K562 (cell line): ENCODE data around the gene ZNF516. TPM values are rescaled to one million over a fixed set of nuclear protein-coding genes. Genes with fewer than 3 reads are reported as not detected.

Experiments
- ATAC-seq: fragments of 200-7000 bp; cut with Tn5 transposase; 3 replicates; pipeline ENCODE4 v1.9.1; 2020; ENCODE audit warnings: moderate library complexity
- BruUV-seq: library from RNA; stranded (reverse); fragments of 400-500 nt; replicated peaks from 2 replicates; lab custom pipeline; 2021; lab: Mats Ljungman, UMichigan
- CTCF ChIA-PET: fragments of 300-600 bp; formaldehyde crosslinking; extraction: SDS; loops from one replicate; lab custom pipeline; 2021; ENCODE audit warnings: low intra/inter-chr PET ratio; lab: Yijun Ruan, JAX
- POLR2A ChIA-PET: fragments of 300-600, 350-650 bp; sonication (Branson Sonifier 250); formaldehyde crosslinking; extraction: SDS; loops from one replicate; lab custom pipeline; 2021; ENCODE audit warnings: antibody characterized with exemption, inconsistent platforms; lab: Yijun Ruan, JAX
- DNase-seq, 4 experiments: peaks; one replicate each; pipeline versions ENCODE4 v3.0.0 to v3.0.0-alpha.2; 2011 to 2018; ENCODE audit warnings: low spot score in 3 of 4, mixed read lengths in 3 of 4; ENCODE audit errors: extremely low read depth in 1 of 4
- FAIRE-seq: peaks from 2 replicates; lab custom pipeline; 2011; peaks lifted over from hg19 to GRCh38; lab: Jason Lieb, UNC
- H2AFZ ChIP-seq: 2 replicates; pipeline ENCODE4 v1.6.0; 2011; ENCODE audit warnings: low read depth, low read length, control low read depth, inconsistent platforms
- H3K27ac ChIP-seq: fragments of 200-600 bp; 3 replicates; pipeline ENCODE4 v1.8.0; 2011; ENCODE audit warnings: low read depth, mild to moderate bottlenecking, control low read depth, inconsistent platforms, low read length, moderate library complexity, mixed read lengths; ENCODE audit errors: extremely low read depth
- H3K27me3 ChIP-seq, 2 experiments: fragments of 300-600 bp in 1 of 2; 2 replicates in 1 of 2; 3 replicates in 1 of 2; pipeline versions ENCODE4 v1.6.0 to v1.8.0; 2011; ENCODE audit warnings: inconsistent platforms in 2 of 2, low read length in 2 of 2, mild to moderate bottlenecking in 1 of 2, mixed read lengths in 1 of 2, moderate library complexity in 1 of 2; ENCODE audit not compliant: control insufficient read depth in 2 of 2, insufficient read depth in 2 of 2
- H3K36me3 ChIP-seq: fragments of 300-600 bp; 3 replicates; pipeline ENCODE4 v1.8.0; 2011; ENCODE audit warnings: mild to moderate bottlenecking, low read length, inconsistent platforms; ENCODE audit not compliant: control insufficient read depth, insufficient read depth
- H3K4me1 ChIP-seq, 2 experiments: fragments of 200-600 bp in 1 of 2; replicated peaks in 1 of 2; 2 replicates in 1 of 2; 3 replicates in 1 of 2; pipeline versions ENCODE4 v1.5.1 to v1.8.0; 2011; ENCODE audit warnings: inconsistent platforms in 2 of 2, low read length in 2 of 2, mild to moderate bottlenecking in 1 of 2, mixed read lengths in 1 of 2, moderate library complexity in 1 of 2; ENCODE audit not compliant: control insufficient read depth in 2 of 2, insufficient read depth in 2 of 2
- H3K4me2 ChIP-seq: 2 replicates; pipeline ENCODE4 v1.6.1; 2011; ENCODE audit warnings: low read length, control low read depth, inconsistent platforms, mixed read lengths; ENCODE audit not compliant: insufficient read depth
- H3K4me3 ChIP-seq: fragments of 200-600 bp; sonication (generic), shearing (Covaris generic); 2 replicates; pipeline ENCODE4 v1.5.1; 2016; ENCODE audit warnings: control low read depth, inconsistent platforms
- H3K79me2 ChIP-seq: fragments of 200-600 bp; 3 replicates; pipeline ENCODE4 v1.8.0; 2011; ENCODE audit warnings: low read length, inconsistent platforms; ENCODE audit not compliant: control insufficient read depth, insufficient read depth
- H3K9ac ChIP-seq, 2 experiments: 2 replicates each; pipeline versions ENCODE4 v1.6.0 to v1.6.1; 2011; ENCODE audit warnings: low read depth in 2 of 2, low read length in 2 of 2, control low read depth in 1 of 2, inconsistent platforms in 1 of 2, mild to moderate bottlenecking in 1 of 2, mixed read lengths in 1 of 2; ENCODE audit not compliant: insufficient read depth in 1 of 2
- H3K9me1 ChIP-seq: one replicate; pipeline ENCODE4 v1.6.0; 2011; ENCODE audit warnings: inconsistent platforms, mild to moderate bottlenecking, low read length, moderate library complexity; ENCODE audit not compliant: control insufficient read depth, insufficient read depth
- H3K9me3 ChIP-seq: replicated peaks from 2 replicates; pipeline ENCODE4 v1.5.1; 2011; ENCODE audit warnings: low read depth, low read length, inconsistent platforms; ENCODE audit not compliant: control insufficient read depth, insufficient read depth
- H4K20me1 ChIP-seq: replicated peaks from 2 replicates; pipeline ENCODE4 v1.6.1; 2011; ENCODE audit warnings: low read length, inconsistent platforms, mixed read lengths; ENCODE audit not compliant: control insufficient read depth, insufficient read depth
- ARID1B ChIP-seq: fragments of 450-650 bp; IDR thresholded peaks from 2 replicates; pipeline ENCODE4 v1.6.1; 2016; ENCODE audit warnings: antibody characterized with exemption, mild to moderate bottlenecking, inconsistent platforms
- DMBX1 ChIP-seq: fragments of 250-450 bp; sonication (Bioruptor Pico); IDR thresholded peaks from 2 replicates; pipeline ENCODE4 v1.8.0; 2022; ENCODE audit warnings: inconsistent platforms, mild to moderate bottlenecking, moderate library complexity, borderline replicate concordance
- E2F1 ChIP-seq: sonication (generic); formaldehyde crosslinking; IDR thresholded peaks from 2 replicates; pipeline ENCODE4 v1.8.1; 2023; ENCODE audit warnings: mild to moderate bottlenecking, missing genetic modification reagents, moderate library complexity
- FOXJ2 ChIP-seq: fragments of 200-800 bp; sonication (Bioruptor generic); IDR thresholded peaks from 2 replicates; pipeline ENCODE4 v1.6.1; 2016; ENCODE audit warnings: missing genetic modification characterization, missing compliant biosample characterization
- IRF1 ChIP-seq: sonication (generic); formaldehyde crosslinking; IDR thresholded peaks from 2 replicates; pipeline ENCODE4 v1.8.0; 2022; ENCODE audit warnings: missing genetic modification reagents, mild to moderate bottlenecking, borderline replicate concordance
- KLF13 ChIP-seq: fragments of 450-650 bp; IDR thresholded peaks from 2 replicates; pipeline ENCODE4 v1.6.1; 2016; ENCODE audit warnings: missing genetic modification characterization, low read depth, mild to moderate bottlenecking, missing compliant biosample characterization, moderate library complexity, borderline replicate concordance
- MCM2 ChIP-seq: fragments of 450-650 bp; IDR thresholded peaks from 2 replicates; pipeline ENCODE4 v1.6.1; 2017; ENCODE audit warnings: low read depth, mild to moderate bottlenecking
- MCM5 ChIP-seq: fragments of 450-650 bp; IDR thresholded peaks from 2 replicates; pipeline ENCODE4 v1.6.1; 2016; ENCODE audit warnings: low read depth
- NFXL1 ChIP-seq: fragments of 450-650 bp; formaldehyde crosslinking; IDR thresholded peaks from 2 replicates; pipeline ENCODE4 v1.4.0; 2021; ENCODE audit warnings: mild to moderate bottlenecking
- POLR2A ChIP-seq: fragments of 450-650 bp; conservative IDR thresholded peaks from 2 replicates; pipeline ENCODE4 v1.6.1; 2016
- POLR2G ChIP-seq: fragments of 200-400 bp; formaldehyde crosslinking; IDR thresholded peaks from 2 replicates; pipeline ENCODE4 v1.6.1; 2017; ENCODE audit warnings: low read depth, mild to moderate bottlenecking, antibody characterized with exemption, low read length, moderate library complexity
- POU5F1 ChIP-seq: fragments of 150-350 bp; IDR thresholded peaks from 2 replicates; pipeline ENCODE4 v1.6.1; 2014; ENCODE audit warnings: borderline replicate concordance, low read length, low read depth, mild to moderate bottlenecking; ENCODE audit not compliant: partially characterized antibody
- SUPT5H ChIP-seq: fragments of 450-650 bp; IDR thresholded peaks from 2 replicates; pipeline ENCODE4 v1.6.1; 2016
- ZNF12 ChIP-seq: sonication (generic); formaldehyde crosslinking; IDR thresholded peaks from 2 replicates; pipeline ENCODE4 v1.4.0; 2020; ENCODE audit warnings: mild to moderate bottlenecking, missing genetic modification reagents
- ZNF184 ChIP-seq: sonication (generic); formaldehyde crosslinking; IDR thresholded peaks from 2 replicates; pipeline ENCODE4 v1.5.0; 2020; ENCODE audit warnings: missing genetic modification reagents
- ZNF77 ChIP-seq: fragments of 250-450 bp; sonication (Bioruptor Pico); IDR thresholded peaks from 2 replicates; pipeline ENCODE4 v1.5.0; 2020
- WGBS: fragments of 100-300 bp; shearing (Covaris generic); methylation state at CpG from one replicate; pipeline ENCODE4 v1.1.6; 2016; ENCODE audit warnings: low coverage, mixed read lengths; ENCODE audit not compliant: insufficient coverage; ENCODE audit errors: missing lambda C conversion rate; 5-methylcytosine and 5-hydroxymethylcytosine counted together
- in situ Hi-C: fragments of 300-500 bp; cut with MboI; formaldehyde crosslinking; loops from 4 replicates; pipeline ENCODE4 v1.15.0; 2018; ENCODE audit warnings: inconsistent platforms, mixed read lengths
- intact Hi-C: fragments of 100-400 bp; cut with micrococcal nuclease; formaldehyde crosslinking; loops from 2 replicates; pipeline ENCODE4 v1.14.2; 2022
- polyA plus RNA-seq, 8 experiments: library from polyadenylated mRNA; depleted of rRNA in 4 of 8; stranded (reverse) in 5 of 8; unstranded in 3 of 8; fragments of >200 nt; fragmentation: Nextera tagmentation in 2 of 8; fragmentation: Illumina TruSeq in 1 of 8; extraction: Ambion mirVana in 2 of 8; extraction: Trizol in 1 of 8; gene quantifications; 2 replicates each; pipeline versions ENCODE4 v1.2.1 to v1.2.3, GENCODE V29; 2011 to 2014; ENCODE audit warnings: inconsistent platforms in 1 of 8, missing spikeins in 1 of 8
- total RNA-seq, 7 experiments: library from RNA; depleted of rRNA in 6 of 7; stranded (reverse); fragments of >200 nt in 6 of 7; fragmentation: Illumina TruSeq in 2 of 7; extraction: Trizol in 2 of 7; gene quantifications; 2 replicates each; pipeline versions ENCODE4 v1.2.1 to v1.2.3, GENCODE V29; 2011 to 2021; ENCODE audit warnings: low replicate concordance in 1 of 7

The ZNF516 gene
- total and polyA plus RNA-seq, 9 of the 15 experiments (the other 6 are each of a cell fraction or from before 2014, with no cell fraction given), result 0.04 to 0.20 (median 0.08) TPM; not detected in 3

- FAIRE-seq, result no peak
- H3K27ac ChIP-seq, result no peak overlapping the region
- in situ Hi-C loops, result no loop called here
- H3K4me2 ChIP-seq, result no peak overlapping the region
- no peak overlapping the region for H3K9ac ChIP-seq
- no peak overlapping the region for H3K4me3 ChIP-seq
- CTCF ChIA-PET, result no interaction called here
- H2AFZ ChIP-seq, result no peak overlapping the region
- no peaks in the 10 kb centered on the region; a peak in 1 of 5 replicates for H3K4me1 ChIP-seq
- 11% methylated on average over 8 of the region's 8 CpGs for WGBS
- H3K36me3 ChIP-seq, result no peaks in the 10 kb centered on the region
- no peak for TF ChIP-seq KLF13 (tag)
- TF ChIP-seq MCM5, result no peak
- no peaks in the 10 kb centered on the region for H3K9me3 ChIP-seq
- DNase-seq, result no peak
- H3K27me3 ChIP-seq, result peaks cover 4 to 52% of the 10 kb centered on the region in 2 experiments; a peak in 4 of 5 replicates
- no peaks in the 10 kb centered on the region for H3K9me1 ChIP-seq
- intact Hi-C loops, result no loop called here
- H3K79me2 ChIP-seq, result no peaks in the 10 kb centered on the region
- ATAC-seq, result no peak
- no peaks in the 10 kb centered on the region for H4K20me1 ChIP-seq
- POLR2A ChIA-PET, result interaction anchor here (0.5 kb wide), 1 partner anchor 8 kb away, joined by 3 read pairs; no protein-coding TSS in a partner anchor
- BruUV-seq, result no TSS peak
Measured at GRCh38 chr18:76461148-76461547, 33.9 kb downstream of the ZNF516 start.

- H2AFZ ChIP-seq, result no peak overlapping the region
- FAIRE-seq (no peak), DNase-seq (no peak), ATAC-seq (no peak)
- WGBS, result 0% methylated on average over 9 of the region's 9 CpGs
- H3K27ac ChIP-seq, result no peak overlapping the region
- in situ Hi-C loops (no loop called here), intact Hi-C loops (no loop called here)
- no peak overlapping the region for H3K9ac ChIP-seq
- no peaks in the 10 kb centered on the region for H3K9me1 ChIP-seq
- H3K27me3 ChIP-seq, result peaks cover 4 to 46% of the 10 kb centered on the region in 2 experiments; a peak in 4 of 5 replicates
- POLR2A ChIA-PET, result interaction anchor here (0.5 kb wide), 1 partner anchor 7 kb away, joined by 3 read pairs; no protein-coding TSS in a partner anchor
- CTCF ChIA-PET, result no interaction called here
- H3K4me2 ChIP-seq, result no peak overlapping the region
- no peaks in the 10 kb centered on the region for H4K20me1 ChIP-seq
- no peaks in the 10 kb centered on the region for H3K79me2 ChIP-seq
- no peaks in the 10 kb centered on the region for H3K9me3 ChIP-seq
- no TSS peak for BruUV-seq
- H3K4me3 ChIP-seq, result no peak overlapping the region
- H3K4me1 ChIP-seq, result no peaks in the 10 kb centered on the region; a peak in 1 of 5 replicates
- no peaks in the 10 kb centered on the region for H3K36me3 ChIP-seq
- TF ChIP-seq NFXL1 (CRISPR knock-in tag) (no peak), SUPT5H (no peak), E2F1 (CRISPR knock-in tag) (no peak), IRF1 (no peak), ZNF12 (CRISPR knock-in tag) (no peak), POLR2G (no peak), POU5F1 (no peak), POLR2A (no peak), MCM2 (no peak), ZNF77 (CRISPR knock-in tag) (no peak), ARID1B (no peak), ZNF184 (CRISPR knock-in tag) (no peak), DMBX1 (no peak), FOXJ2 (no peak)
Measured at GRCh38 chr18:76460482-76460881, 34.6 kb downstream of the ZNF516 start.
